Tibial nerve (tissue), 4 donors: ENCODE data around the gene DGCR6.
"Not testable (repeated sequence)": the region's sequence is repeated elsewhere in the genome, so short reads cannot be mapped to it uniquely, and the experiment has no call there.

Experiments used
- CTCF ChIP-seq, 5 experiments: fragments of 200-600 bp in 3 of 5; fragments of 450-650 bp in 2 of 5; sonication (generic) in 3 of 5; IDR thresholded peaks; one replicate each; pipeline ENCODE4 v1.5.1; 2016 to 2019; ENCODE audit warnings: antibody characterized with exemption in 5 of 5, mild to moderate bottlenecking in 3 of 5, moderate library complexity in 2 of 5
- EP300 ChIP-seq, 2 donors: sonication (generic); formaldehyde crosslinking; IDR thresholded peaks; one replicate each; pipeline ENCODE4 v1.6.1; 2017; ENCODE audit warnings: antibody characterized with exemption in 2 of 2, mild to moderate bottlenecking in 1 of 2

GRCh38 chr22:18906410-18906745 is 258 bp downstream of the DGCR6 start:
- TF ChIP-seq CTCF, EP300 (IDR thresholded peaks at IDR 0.05): not testable (repeated sequence)
